Upper lobe of right lung (tissue), 1 donor: ENCODE measurements around the gene GPR137. TPM values are rescaled to one million over a fixed set of nuclear protein-coding genes. Genes with fewer than 3 reads are reported as not detected.

Experiments
- ATAC-seq: fragments of 200-7000 bp; cut with Tn5 transposase; one replicate; pipeline ENCODE4 v1.9.1; 2020; ENCODE audit warnings: mild to moderate bottlenecking, moderate library complexity
- DNase-seq: peaks from one replicate; pipeline ENCODE4 v3.0.0-alpha.2; 2020
- H3K27ac ChIP-seq: fragments of 200-600 bp; one replicate; pipeline ENCODE4 v1.8.0; 2022
- H3K27me3 ChIP-seq: fragments of 200-600 bp; one replicate; pipeline ENCODE4 v1.8.0; 2022; ENCODE audit warnings: mild to moderate bottlenecking
- H3K36me3 ChIP-seq: fragments of 200-600 bp; one replicate; pipeline ENCODE4 v1.8.0; 2022
- H3K4me1 ChIP-seq: fragments of 200-600 bp; one replicate; pipeline ENCODE4 v1.8.0; 2022
- H3K4me3 ChIP-seq: fragments of 200-600 bp; one replicate; pipeline ENCODE4 v1.8.0; 2022; ENCODE audit warnings: mild to moderate bottlenecking
- H3K9me3 ChIP-seq: fragments of 200-600 bp; one replicate; pipeline ENCODE4 v1.8.0; 2022
- intact Hi-C: fragments of 100-400 bp; cut with DNase I; formaldehyde crosslinking; loops from one replicate; pipeline ENCODE4 v1.11.0; 2022
- total RNA-seq: library from RNA; stranded (reverse); fragmentation: NEBNext Ultra II Directional; extraction: Animal tissue kit (Norgen Biotek cat#: 25700); gene quantifications from one replicate; pipeline ENCODE4 v1.2.1, GENCODE V29; 2021
- TF ChIP-seq, protein P1 (sequence below): fragments of 200-600 bp; IDR thresholded peaks from one replicate; pipeline ENCODE4 v1.8.0; 2022; ENCODE audit warnings: antibody characterized with exemption
- donor health status: DM: no; HTN: yes; CAD: no; lungs with severe emphysema.

The GPR137 gene
- total RNA-seq, 1 donor from 2014 or later = 38.6 TPM

DNA sequence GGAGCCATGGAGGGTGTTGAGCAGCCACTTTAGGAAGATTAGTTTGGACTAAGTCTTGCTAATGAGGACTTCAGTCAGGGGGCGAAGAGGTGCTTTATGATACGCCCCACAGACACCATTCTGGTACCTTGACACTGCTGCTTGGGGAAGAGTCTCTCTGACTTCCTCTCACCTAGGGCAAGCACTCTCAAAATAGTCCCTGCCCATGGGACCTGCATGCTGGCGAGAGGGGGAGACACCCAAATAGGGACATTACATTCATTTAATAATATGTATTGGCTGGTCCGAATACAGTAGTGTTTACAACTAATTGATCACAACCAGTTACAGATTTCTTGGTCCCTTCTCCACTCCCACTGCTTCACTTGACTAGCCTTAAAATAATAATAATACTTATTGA, 10.1 kb downstream of the GPR137 start:
- no peak overlapping the region for H3K27ac ChIP-seq
- ATAC-seq = no peak
- H3K4me3 ChIP-seq = no peak overlapping the region
- TF ChIP-seq, protein P1, sequence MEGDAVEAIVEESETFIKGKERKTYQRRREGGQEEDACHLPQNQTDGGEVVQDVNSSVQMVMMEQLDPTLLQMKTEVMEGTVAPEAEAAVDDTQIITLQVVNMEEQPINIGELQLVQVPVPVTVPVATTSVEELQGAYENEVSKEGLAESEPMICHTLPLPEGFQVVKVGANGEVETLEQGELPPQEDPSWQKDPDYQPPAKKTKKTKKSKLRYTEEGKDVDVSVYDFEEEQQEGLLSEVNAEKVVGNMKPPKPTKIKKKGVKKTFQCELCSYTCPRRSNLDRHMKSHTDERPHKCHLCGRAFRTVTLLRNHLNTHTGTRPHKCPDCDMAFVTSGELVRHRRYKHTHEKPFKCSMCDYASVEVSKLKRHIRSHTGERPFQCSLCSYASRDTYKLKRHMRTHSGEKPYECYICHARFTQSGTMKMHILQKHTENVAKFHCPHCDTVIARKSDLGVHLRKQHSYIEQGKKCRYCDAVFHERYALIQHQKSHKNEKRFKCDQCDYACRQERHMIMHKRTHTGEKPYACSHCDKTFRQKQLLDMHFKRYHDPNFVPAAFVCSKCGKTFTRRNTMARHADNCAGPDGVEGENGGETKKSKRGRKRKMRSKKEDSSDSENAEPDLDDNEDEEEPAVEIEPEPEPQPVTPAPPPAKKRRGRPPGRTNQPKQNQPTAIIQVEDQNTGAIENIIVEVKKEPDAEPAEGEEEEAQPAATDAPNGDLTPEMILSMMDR = no peak
- no peaks in the 10 kb centered on the region for H3K36me3 ChIP-seq
- H3K4me1 ChIP-seq = peaks cover 19% of the 10 kb centered on the region
- peaks cover 85% of the 10 kb centered on the region for H3K27me3 ChIP-seq
- intact Hi-C loops = no loop called here
- H3K9me3 ChIP-seq = no peaks in the 10 kb centered on the region
- no peak for DNase-seq

DNA sequence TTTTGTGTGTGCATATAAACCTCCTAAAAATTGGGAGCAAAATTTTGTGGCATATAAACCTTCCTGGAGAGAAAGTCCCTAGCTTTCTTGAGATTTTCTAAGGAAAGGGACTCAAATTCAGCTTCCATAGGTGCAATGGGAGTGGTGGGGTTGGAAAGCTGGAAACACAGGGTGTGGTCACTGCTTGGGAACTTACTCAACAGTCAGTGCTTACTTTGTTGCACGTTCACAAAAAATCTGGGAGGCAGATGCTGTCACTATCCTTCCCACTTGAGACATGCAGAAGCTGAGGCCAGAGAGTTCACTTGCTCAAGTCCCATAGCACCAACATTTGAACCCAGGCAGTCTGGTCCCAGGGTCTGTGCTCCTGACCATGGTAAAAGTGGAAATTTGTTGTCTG, 10.6 kb downstream of the GPR137 start:
- intact Hi-C loops = no loop called here
- no peak overlapping the region for H3K4me3 ChIP-seq
- H3K4me1 ChIP-seq = peaks cover 19% of the 10 kb centered on the region
- H3K9me3 ChIP-seq = no peaks in the 10 kb centered on the region
- H3K27me3 ChIP-seq = peaks cover 81% of the 10 kb centered on the region
- no peak for DNase-seq
- H3K36me3 ChIP-seq = no peaks in the 10 kb centered on the region
- H3K27ac ChIP-seq = no peak overlapping the region
- TF ChIP-seq, protein P1 = no peak
- no peak for ATAC-seq

DNA sequence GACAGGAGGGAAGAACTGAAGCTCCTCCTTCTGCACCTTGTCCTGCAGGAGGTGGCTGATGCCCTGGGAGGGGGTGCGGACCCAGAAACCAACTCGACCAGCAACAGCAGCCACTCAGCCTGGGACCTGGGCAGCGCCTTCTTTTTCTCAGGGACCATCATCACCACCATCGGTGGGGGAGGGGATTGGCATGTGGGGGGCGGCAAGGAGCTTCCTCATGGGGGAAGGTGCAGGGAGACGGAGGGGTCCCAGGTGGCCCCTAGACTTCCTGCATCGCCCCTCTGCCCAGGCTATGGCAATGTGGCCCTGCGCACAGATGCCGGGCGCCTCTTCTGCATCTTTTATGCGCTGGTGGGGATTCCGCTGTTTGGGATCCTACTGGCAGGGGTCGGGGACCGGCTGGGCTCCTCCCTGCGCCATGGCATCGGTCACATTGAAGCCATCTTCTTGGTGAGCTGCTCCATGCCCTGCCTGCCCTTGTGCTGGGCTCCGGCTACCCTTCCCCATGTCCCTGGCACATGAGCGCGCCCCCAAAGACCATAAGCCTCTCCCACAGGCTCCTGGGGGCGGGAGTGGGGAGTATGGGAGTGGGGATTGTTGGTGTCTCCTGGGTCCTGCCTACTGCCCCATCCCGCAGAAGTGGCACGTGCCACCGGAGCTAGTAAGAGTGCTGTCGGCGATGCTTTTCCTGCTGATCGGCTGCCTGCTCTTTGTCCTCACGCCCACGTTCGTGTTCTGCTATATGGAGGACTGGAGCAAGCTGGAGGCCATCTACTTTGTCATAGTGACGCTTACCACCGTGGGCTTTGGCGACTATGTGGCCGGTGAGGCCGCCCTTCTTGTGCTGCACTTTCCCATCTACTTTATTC, 11.4 kb downstream of the GPR137 start:
- H3K27me3 ChIP-seq = peaks cover 73% of the 10 kb centered on the region

DNA sequence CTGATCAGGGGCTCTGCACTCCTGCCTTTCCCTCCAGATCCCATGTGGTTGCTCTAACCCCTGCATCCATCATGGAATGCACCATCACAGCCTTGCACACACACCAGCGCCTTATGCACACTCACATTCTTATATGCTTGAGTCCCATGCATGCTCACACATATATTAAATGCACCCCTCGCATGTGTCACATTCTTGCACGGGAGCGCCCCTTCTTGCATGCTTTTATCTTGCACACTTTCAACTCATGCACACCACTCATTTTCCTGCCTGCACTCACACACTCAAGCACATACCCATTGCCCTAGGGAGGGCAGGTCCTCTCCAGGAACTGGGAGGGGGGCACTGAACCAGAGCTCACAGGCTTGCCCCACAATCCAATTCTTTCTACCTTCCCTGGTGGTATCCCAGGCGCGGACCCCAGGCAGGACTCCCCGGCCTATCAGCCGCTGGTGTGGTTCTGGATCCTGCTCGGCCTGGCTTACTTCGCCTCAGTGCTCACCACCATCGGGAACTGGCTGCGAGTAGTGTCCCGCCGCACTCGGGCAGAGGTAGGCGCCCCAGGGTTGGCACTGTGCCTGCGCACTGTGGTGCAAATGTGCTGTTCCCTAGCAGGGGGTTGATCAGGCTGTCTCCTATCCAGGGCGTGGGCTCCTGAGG, 12.2 kb downstream of the GPR137 start:
- peaks cover 65% of the 10 kb centered on the region for H3K27me3 ChIP-seq
- TF ChIP-seq, protein P1 = no peak
- no peak overlapping the region for H3K27ac ChIP-seq
- ATAC-seq = no peak
- no peaks in the 10 kb centered on the region for H3K36me3 ChIP-seq
- no peaks in the 10 kb centered on the region for H3K9me3 ChIP-seq
- H3K4me3 ChIP-seq = no peak overlapping the region
- DNase-seq = no peak
- H3K4me1 ChIP-seq = peaks cover 19% of the 10 kb centered on the region
- intact Hi-C loops = no loop called here

More for the DNA sequence above, 11.4 kb downstream of the GPR137 start:
- peaks cover 19% of the 10 kb centered on the region for H3K4me1 ChIP-seq
- intact Hi-C loops = no loop called here
- TF ChIP-seq, protein P1 = no peak
- no peak for DNase-seq
- H3K36me3 ChIP-seq = no peaks in the 10 kb centered on the region
- ATAC-seq = no peak
- no peak overlapping the region for H3K4me3 ChIP-seq
- H3K9me3 ChIP-seq = no peaks in the 10 kb centered on the region
- no peak overlapping the region for H3K27ac ChIP-seq

DNA sequence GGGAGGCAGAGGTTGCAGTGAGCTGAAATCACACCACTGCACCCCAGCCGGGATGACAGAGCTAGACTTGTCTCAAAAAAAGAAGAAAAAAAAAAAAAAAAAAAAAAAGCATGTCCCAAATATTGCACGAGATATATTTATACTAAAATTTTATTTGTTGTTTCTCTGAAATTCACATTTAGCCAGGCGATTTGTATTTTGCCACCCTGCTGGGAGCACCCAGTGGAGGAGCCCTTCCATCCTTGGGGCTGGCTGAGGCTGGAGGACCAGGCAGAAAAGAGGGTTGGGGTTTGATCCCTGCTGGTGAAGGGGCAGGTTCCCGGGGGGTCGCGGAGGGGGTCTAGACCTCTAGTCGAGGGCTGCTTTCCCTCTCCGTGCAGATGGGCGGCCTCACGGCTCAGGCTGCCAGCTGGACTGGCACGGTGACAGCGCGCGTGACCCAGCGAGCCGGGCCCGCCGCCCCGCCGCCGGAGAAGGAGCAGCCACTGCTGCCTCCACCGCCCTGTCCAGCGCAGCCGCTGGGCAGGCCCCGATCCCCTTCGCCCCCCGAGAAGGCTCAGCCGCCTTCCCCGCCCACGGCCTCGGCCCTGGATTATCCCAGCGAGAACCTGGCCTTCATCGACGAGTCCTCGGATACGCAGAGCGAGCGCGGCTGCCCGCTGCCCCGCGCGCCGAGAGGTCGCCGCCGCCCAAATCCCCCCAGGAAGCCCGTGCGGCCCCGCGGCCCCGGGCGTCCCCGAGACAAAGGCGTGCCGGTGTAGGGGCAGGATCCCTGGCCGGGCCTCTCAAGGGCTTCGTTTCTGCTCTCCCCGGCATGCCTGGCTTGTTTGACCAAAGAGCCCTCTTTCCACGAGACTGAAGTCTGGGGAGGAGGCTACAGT, 13.6 kb downstream of the GPR137 start:
- DNase-seq = peak; percentile 86
- peak; percentile 65 for ATAC-seq
- peak overlapping the region; percentile 48 for H3K27ac ChIP-seq
- TF ChIP-seq, protein P1 = no peak
- intact Hi-C loops = no loop called here
- H3K9me3 ChIP-seq = no peaks in the 10 kb centered on the region
- peak overlapping the region; percentile 55 for H3K4me3 ChIP-seq
- peaks cover 24% of the 10 kb centered on the region for H3K4me1 ChIP-seq
- peaks cover 57% of the 10 kb centered on the region for H3K27me3 ChIP-seq
- H3K36me3 ChIP-seq = no peaks in the 10 kb centered on the region
